ENCODE data around the gene TIMM10B. TPM values are rescaled to one million over a fixed set of nuclear protein-coding genes. Genes with fewer than 3 reads are reported as not detected.
A peak's percentile ranks its signal among the peaks of the same experiment; 100 is the strongest.

The TIMM10B gene
- total and polyA plus RNA-seq, 9 of the 15 experiments (the other 6 are each of a cell fraction or from before 2014, with no cell fraction given), result 43.2 to 163 (median 57.0) TPM

GRCh38 chr11:6481012-6481923 lies at the start of gene TIMM10B, which contains the start of gene ARFIP2 (continued):
- peak; percentile 86 for TF ChIP-seq MYC (IDR thresholded peaks at IDR 0.05; ENCODE audit: low read depth, low read length)
- no peak for TF ChIP-seq MYC (CRISPR knock-in tag; IDR thresholded peaks at IDR 0.05; ENCODE audit: borderline replicate concordance, low read depth)
- no peak; the same call in 1 of the 2 replicates for TF ChIP-seq LEF1 (IDR thresholded peaks at IDR 0.05)
- TF ChIP-seq ZNF354B (CRISPR knock-in tag; IDR thresholded peaks at IDR 0.05), result no peak
- no peak for TF ChIP-seq CBFA2T2 (conservative IDR thresholded peaks at IDR 0.05)
- no peak for TF ChIP-seq HDAC6 (IDR thresholded peaks at IDR 0.05; ENCODE audit: low read depth, low read length)
- peak; percentile 45; the same call in 1 of the 2 replicates for TF ChIP-seq ZFP91 (CRISPR knock-in tag; IDR thresholded peaks at IDR 0.05)
- TF ChIP-seq SETDB1 (IDR thresholded peaks at IDR 0.05; ENCODE audit: low read length), result no peak
- no peak for TF ChIP-seq ZNF318 (IDR thresholded peaks at IDR 0.05; ENCODE audit: borderline replicate concordance in 1 of 2, low read depth in 1 of 2)
- no peak for TF ChIP-seq ZNF778 (CRISPR knock-in tag; IDR thresholded peaks at IDR 0.05)
- TF ChIP-seq JUND (IDR thresholded peaks at IDR 0.05; ENCODE audit: borderline replicate concordance, low read depth, low read length), result peak; percentile 92
- TF ChIP-seq JUND (tag; IDR thresholded peaks at IDR 0.05; ENCODE audit: borderline replicate concordance, low read depth, low read length), result peak; percentile 85; the same call in 2 of the 3 replicates
- no peak for TF ChIP-seq CBFA2T3 (IDR thresholded peaks at IDR 0.05)
- no peak for TF ChIP-seq PRDM10 (IDR thresholded peaks at IDR 0.05; ENCODE audit: partially characterized antibody)
